GM23338 (cell line): ENCODE measurements around the gene THSD4. TPM values are rescaled to one million over a fixed set of nuclear protein-coding genes. Genes with fewer than 3 reads are reported as not detected.

Experiments
- ATAC-seq: fragments of 200-7000 bp; cut with Tn5 transposase; 3 replicates; pipeline ENCODE4 v1.9.1; 2020
- DNase-seq: peaks from one replicate; pipeline ENCODE4 v3.0.0-alpha.2; 2015; ENCODE audit warnings: low spot score
- H2AFZ ChIP-seq: fragments of 200-600 bp; sonication (generic); 2 replicates; pipeline ENCODE4 v1.8.0; 2016; ENCODE audit warnings: antibody characterized with exemption, mild to moderate bottlenecking, moderate library complexity
- H3F3A ChIP-seq: fragments of 200-600 bp; sonication (generic); replicated peaks from 2 replicates; pipeline ENCODE4 v1.8.0; 2017; ENCODE audit warnings: antibody characterized with exemption, mixed run types, low read depth
- H3K27ac ChIP-seq: fragments of 200-600 bp; sonication (generic); 2 replicates; pipeline ENCODE4 v1.6.1; 2016; ENCODE audit warnings: low read depth
- H3K27me3 ChIP-seq: fragments of 200-600 bp; sonication (generic); 2 replicates; pipeline ENCODE4 v1.8.0; 2016; ENCODE audit warnings: mild to moderate bottlenecking, mixed run types, moderate library complexity; ENCODE audit not compliant: insufficient read depth
- H3K36me3 ChIP-seq: fragments of 200-600 bp; sonication (generic); 2 replicates; pipeline ENCODE4 v1.8.0; 2016; ENCODE audit warnings: mild to moderate bottlenecking; ENCODE audit not compliant: insufficient read depth
- H3K4me1 ChIP-seq: fragments of 200-600 bp; sonication (generic); 2 replicates; pipeline ENCODE4 v1.8.0; 2016; ENCODE audit warnings: mild to moderate bottlenecking, moderate library complexity; ENCODE audit not compliant: insufficient read depth
- H3K4me2 ChIP-seq: fragments of 200-600 bp; sonication (generic); 2 replicates; pipeline ENCODE4 v1.7.1; 2017; ENCODE audit warnings: mixed run types
- H3K4me3 ChIP-seq: fragments of 200-600 bp; sonication (generic); 2 replicates; pipeline ENCODE4 v1.6.1; 2016; ENCODE audit warnings: mixed run types
- H3K79me2 ChIP-seq: fragments of 200-600 bp; sonication (generic); replicated peaks from 2 replicates; pipeline ENCODE4 v1.8.0; 2017; ENCODE audit warnings: mild to moderate bottlenecking; ENCODE audit not compliant: insufficient read depth
- H3K9me2 ChIP-seq: fragments of 200-600 bp; sonication (generic); 2 replicates; pipeline ENCODE4 v1.8.0; 2017; ENCODE audit not compliant: insufficient read depth
- H4K20me1 ChIP-seq: fragments of 200-600 bp; sonication (generic); replicated peaks from 2 replicates; pipeline ENCODE4 v1.8.0; 2017; ENCODE audit warnings: mild to moderate bottlenecking; ENCODE audit not compliant: insufficient read depth
- H3K27ac Mint-ChIP-seq: 2 replicates; pipeline ENCODE4 v1.8.0; 2020; ENCODE audit warnings: inconsistent platforms, mild to moderate bottlenecking, moderate library complexity, mixed read lengths
- H3K27me3 Mint-ChIP-seq: 3 replicates; pipeline ENCODE4 v1.8.0; 2022; ENCODE audit warnings: low read depth, mild to moderate bottlenecking, moderate library complexity, mixed read lengths, inconsistent platforms; ENCODE audit not compliant: insufficient read depth, poor library complexity
- H3K36me3 Mint-ChIP-seq: 3 replicates; pipeline ENCODE4 v1.8.0; 2021; ENCODE audit warnings: low read depth, mild to moderate bottlenecking, inconsistent platforms, moderate library complexity, mixed read lengths
- H3K4me1 Mint-ChIP-seq: 3 replicates; pipeline ENCODE4 v1.8.0; 2020; ENCODE audit warnings: mild to moderate bottlenecking, inconsistent platforms, mixed read lengths
- H3K4me3 Mint-ChIP-seq: 3 replicates; pipeline ENCODE4 v1.8.0; 2021; ENCODE audit warnings: moderate library complexity, mild to moderate bottlenecking, inconsistent platforms, mixed read lengths
- H3K9me3 Mint-ChIP-seq: 3 replicates; pipeline ENCODE4 v1.8.0; 2020; ENCODE audit warnings: moderate library complexity, mild to moderate bottlenecking, inconsistent platforms, mixed read lengths
- CREB1 ChIP-seq: fragments of 250-450 bp; sonication (Bioruptor Pico); IDR thresholded peaks from 2 replicates; pipeline ENCODE4 v1.5.0; 2020; ENCODE audit warnings: low read depth, mild to moderate bottlenecking, moderate library complexity
- EZH2 ChIP-seq: fragments of 200-600 bp; sonication (generic); IDR thresholded peaks from one replicate; pipeline ENCODE4 v1.8.0; 2017; ENCODE audit warnings: antibody characterized with exemption, mild to moderate bottlenecking, low read depth; ENCODE audit not compliant: unreplicated experiment
- EZH2phosphoT487 ChIP-seq: fragments of 200-600 bp; sonication (generic); IDR thresholded peaks from one replicate; pipeline ENCODE4 v1.8.1; 2018; ENCODE audit warnings: antibody characterized with exemption; ENCODE audit not compliant: unreplicated experiment
- JUNB ChIP-seq: IDR thresholded peaks from one replicate; pipeline ENCODE4 v1.6.1; 2016; ENCODE audit warnings: antibody characterized with exemption; ENCODE audit not compliant: unreplicated experiment
- NANOG ChIP-seq: IDR thresholded peaks from 2 replicates; pipeline ENCODE4 v1.6.1; 2016; ENCODE audit warnings: antibody characterized with exemption, borderline replicate concordance
- POLR2AphosphoS5 ChIP-seq: IDR thresholded peaks from 2 replicates; pipeline ENCODE4 v1.6.1; 2016; ENCODE audit warnings: antibody characterized with exemption, low read depth
- STAT1 ChIP-seq: IDR thresholded peaks from one replicate; pipeline ENCODE4 v1.6.1; 2016; ENCODE audit warnings: antibody characterized with exemption; ENCODE audit not compliant: unreplicated experiment
- ZNF114 ChIP-seq: fragments of 250-450 bp; sonication (Bioruptor Pico); IDR thresholded peaks from 2 replicates; pipeline ENCODE4 v1.5.0; 2020; ENCODE audit warnings: mild to moderate bottlenecking, moderate library complexity
- ZNF331 ChIP-seq: fragments of 250-450 bp; sonication (Bioruptor Pico); IDR thresholded peaks from 2 replicates; pipeline ENCODE4 v1.5.0; 2020; ENCODE audit warnings: low read depth, mild to moderate bottlenecking, moderate library complexity
- polyA plus RNA-seq: library from polyadenylated mRNA; unstranded; fragments of >200 nt; fragmentation: Nextera tagmentation; extraction: Ambion mirVana; gene quantifications from 2 replicates; pipeline ENCODE4 v1.2.1, GENCODE V29; 2016
- total RNA-seq: library from RNA; depleted of rRNA; stranded (reverse); fragments of >200 nt; shearing (Covaris generic); gene quantifications from 2 replicates; pipeline ENCODE4 v1.2.3, GENCODE V29; 2014
- TF ChIP-seq, protein P1 (sequence below): fragments of 250-450 bp; sonication (Bioruptor Pico); IDR thresholded peaks from 2 replicates; pipeline ENCODE4 v1.5.0; 2020; ENCODE audit warnings: mild to moderate bottlenecking, moderate library complexity
- TF ChIP-seq, protein P2 (sequence below): IDR thresholded peaks from one replicate; pipeline ENCODE4 v1.6.1; 2018; ENCODE audit warnings: antibody characterized with exemption; ENCODE audit not compliant: unreplicated experiment
- TF ChIP-seq, protein P3 (sequence below): IDR thresholded peaks from 2 replicates; pipeline ENCODE4 v1.6.1; 2016; ENCODE audit warnings: antibody characterized with exemption
- TF ChIP-seq, protein P4 (sequence below), 2 experiments: fragments of 200-600 bp in 1 of 2; sonication (generic) in 1 of 2; conservative IDR thresholded peaks; 2 replicates each; pipeline versions ENCODE4 v1.5.1 to v1.6.1; 2016 to 2017; ENCODE audit warnings: antibody characterized with exemption in 2 of 2, low read depth in 2 of 2, mild to moderate bottlenecking in 2 of 2, moderate library complexity in 1 of 2

THSD4 gene
- total and polyA plus RNA-seq, 2 experiments from 2014 or later = 2.0 to 7.4 TPM

DNA sequence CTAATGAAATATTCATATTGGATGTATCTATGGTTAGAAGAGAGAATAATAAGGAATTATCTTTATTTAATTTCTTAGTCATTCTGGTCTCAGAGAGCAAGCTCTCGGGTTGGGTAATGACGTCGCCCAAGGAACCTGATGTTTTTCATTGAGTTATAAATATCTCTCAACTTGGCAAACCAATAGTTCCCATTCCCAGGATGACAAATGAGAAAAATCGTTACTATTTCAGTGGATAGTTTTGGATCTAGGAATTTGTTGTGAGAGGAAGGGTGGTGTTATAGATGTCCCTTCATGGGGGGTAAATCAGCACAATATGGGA, 532.2 kb downstream of the THSD4 start:
- Mint-ChIP-seq H3K4me1 (peaks cover 28% of the 10 kb centered on the region), H3K9me3 (no peaks in the 10 kb centered on the region), H3K27ac (no peak overlapping the region), H3K36me3 (no peaks in the 10 kb centered on the region), H3K4me3 (no peak overlapping the region), H3K27me3 (no peaks in the 10 kb centered on the region)
- Histone ChIP-seq H3K4me1 (peaks cover 12% of the 10 kb centered on the region), H3K27ac (no peak overlapping the region), H3K9me2 (0 out of 2 replicates have a peak, but pooled peaks cover 4% of the 10 kb centered on the region), H3K4me2 (no peak overlapping the region), H2AFZ (no peak overlapping the region), H3K27me3 (no peaks in the 10 kb centered on the region), H3K4me3 (no peak overlapping the region), H3K36me3 (no peaks in the 10 kb centered on the region), H3F3A (no peaks in the 10 kb centered on the region), H3K79me2 (no peaks in the 10 kb centered on the region), H4K20me1 (no peaks in the 10 kb centered on the region)
- DNase-seq (no peak), ATAC-seq (no peak)
- TF ChIP-seq NANOG (no peak), ZNF114 (CRISPR knock-in tag) (no peak), ZNF331 (no peak), POLR2AphosphoS5 (no peak), EZH2phosphoT487 (no peak), EZH2 (no peak), CREB1 (CRISPR knock-in tag) (no peak), STAT1 (no peak), JUNB (no peak)
- TF ChIP-seq, protein P1, sequence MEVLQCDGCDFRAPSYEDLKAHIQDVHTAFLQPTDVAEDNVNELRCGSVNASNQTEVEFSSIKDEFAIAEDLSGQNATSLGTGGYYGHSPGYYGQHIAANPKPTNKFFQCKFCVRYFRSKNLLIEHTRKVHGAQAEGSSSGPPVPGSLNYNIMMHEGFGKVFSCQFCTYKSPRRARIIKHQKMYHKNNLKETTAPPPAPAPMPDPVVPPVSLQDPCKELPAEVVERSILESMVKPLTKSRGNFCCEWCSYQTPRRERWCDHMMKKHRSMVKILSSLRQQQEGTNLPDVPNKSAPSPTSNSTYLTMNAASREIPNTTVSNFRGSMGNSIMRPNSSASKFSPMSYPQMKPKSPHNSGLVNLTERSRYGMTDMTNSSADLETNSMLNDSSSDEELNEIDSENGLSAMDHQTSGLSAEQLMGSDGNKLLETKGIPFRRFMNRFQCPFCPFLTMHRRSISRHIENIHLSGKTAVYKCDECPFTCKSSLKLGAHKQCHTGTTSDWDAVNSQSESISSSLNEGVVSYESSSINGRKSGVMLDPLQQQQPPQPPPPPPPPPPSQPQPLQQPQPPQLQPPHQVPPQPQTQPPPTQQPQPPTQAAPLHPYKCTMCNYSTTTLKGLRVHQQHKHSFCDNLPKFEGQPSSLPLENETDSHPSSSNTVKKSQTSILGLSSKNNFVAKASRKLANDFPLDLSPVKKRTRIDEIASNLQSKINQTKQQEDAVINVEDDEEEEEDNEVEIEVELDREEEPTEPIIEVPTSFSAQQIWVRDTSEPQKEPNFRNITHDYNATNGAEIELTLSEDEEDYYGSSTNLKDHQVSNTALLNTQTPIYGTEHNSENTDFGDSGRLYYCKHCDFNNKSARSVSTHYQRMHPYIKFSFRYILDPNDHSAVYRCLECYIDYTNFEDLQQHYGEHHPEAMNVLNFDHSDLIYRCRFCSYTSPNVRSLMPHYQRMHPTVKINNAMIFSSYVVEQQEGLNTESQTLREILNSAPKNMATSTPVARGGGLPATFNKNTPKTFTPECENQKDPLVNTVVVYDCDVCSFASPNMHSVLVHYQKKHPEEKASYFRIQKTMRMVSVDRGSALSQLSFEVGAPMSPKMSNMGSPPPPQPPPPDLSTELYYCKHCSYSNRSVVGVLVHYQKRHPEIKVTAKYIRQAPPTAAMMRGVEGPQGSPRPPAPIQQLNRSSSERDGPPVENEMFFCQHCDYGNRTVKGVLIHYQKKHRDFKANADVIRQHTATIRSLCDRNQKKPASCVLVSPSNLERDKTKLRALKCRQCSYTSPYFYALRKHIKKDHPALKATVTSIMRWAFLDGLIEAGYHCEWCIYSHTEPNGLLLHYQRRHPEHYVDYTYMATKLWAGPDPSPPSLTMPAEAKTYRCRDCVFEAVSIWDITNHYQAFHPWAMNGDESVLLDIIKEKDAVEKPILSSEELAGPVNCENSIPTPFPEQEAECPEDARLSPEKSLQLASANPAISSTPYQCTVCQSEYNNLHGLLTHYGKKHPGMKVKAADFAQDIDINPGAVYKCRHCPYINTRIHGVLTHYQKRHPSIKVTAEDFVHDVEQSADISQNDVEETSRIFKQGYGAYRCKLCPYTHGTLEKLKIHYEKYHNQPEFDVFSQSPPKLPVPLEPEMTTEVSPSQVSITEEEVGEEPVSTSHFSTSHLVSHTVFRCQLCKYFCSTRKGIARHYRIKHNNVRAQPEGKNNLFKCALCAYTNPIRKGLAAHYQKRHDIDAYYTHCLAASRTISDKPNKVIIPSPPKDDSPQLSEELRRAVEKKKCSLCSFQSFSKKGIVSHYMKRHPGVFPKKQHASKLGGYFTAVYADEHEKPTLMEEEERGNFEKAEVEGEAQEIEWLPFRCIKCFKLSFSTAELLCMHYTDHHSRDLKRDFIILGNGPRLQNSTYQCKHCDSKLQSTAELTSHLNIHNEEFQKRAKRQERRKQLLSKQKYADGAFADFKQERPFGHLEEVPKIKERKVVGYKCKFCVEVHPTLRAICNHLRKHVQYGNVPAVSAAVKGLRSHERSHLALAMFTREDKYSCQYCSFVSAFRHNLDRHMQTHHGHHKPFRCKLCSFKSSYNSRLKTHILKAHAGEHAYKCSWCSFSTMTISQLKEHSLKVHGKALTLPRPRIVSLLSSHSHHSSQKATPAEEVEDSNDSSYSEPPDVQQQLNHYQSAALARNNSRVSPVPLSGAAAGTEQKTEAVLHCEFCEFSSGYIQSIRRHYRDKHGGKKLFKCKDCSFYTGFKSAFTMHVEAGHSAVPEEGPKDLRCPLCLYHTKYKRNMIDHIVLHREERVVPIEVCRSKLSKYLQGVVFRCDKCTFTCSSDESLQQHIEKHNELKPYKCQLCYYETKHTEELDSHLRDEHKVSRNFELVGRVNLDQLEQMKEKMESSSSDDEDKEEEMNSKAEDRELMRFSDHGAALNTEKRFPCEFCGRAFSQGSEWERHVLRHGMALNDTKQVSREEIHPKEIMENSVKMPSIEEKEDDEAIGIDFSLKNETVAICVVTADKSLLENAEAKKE (CRISPR knock-in tag) = no peak
- TF ChIP-seq, protein P2, sequence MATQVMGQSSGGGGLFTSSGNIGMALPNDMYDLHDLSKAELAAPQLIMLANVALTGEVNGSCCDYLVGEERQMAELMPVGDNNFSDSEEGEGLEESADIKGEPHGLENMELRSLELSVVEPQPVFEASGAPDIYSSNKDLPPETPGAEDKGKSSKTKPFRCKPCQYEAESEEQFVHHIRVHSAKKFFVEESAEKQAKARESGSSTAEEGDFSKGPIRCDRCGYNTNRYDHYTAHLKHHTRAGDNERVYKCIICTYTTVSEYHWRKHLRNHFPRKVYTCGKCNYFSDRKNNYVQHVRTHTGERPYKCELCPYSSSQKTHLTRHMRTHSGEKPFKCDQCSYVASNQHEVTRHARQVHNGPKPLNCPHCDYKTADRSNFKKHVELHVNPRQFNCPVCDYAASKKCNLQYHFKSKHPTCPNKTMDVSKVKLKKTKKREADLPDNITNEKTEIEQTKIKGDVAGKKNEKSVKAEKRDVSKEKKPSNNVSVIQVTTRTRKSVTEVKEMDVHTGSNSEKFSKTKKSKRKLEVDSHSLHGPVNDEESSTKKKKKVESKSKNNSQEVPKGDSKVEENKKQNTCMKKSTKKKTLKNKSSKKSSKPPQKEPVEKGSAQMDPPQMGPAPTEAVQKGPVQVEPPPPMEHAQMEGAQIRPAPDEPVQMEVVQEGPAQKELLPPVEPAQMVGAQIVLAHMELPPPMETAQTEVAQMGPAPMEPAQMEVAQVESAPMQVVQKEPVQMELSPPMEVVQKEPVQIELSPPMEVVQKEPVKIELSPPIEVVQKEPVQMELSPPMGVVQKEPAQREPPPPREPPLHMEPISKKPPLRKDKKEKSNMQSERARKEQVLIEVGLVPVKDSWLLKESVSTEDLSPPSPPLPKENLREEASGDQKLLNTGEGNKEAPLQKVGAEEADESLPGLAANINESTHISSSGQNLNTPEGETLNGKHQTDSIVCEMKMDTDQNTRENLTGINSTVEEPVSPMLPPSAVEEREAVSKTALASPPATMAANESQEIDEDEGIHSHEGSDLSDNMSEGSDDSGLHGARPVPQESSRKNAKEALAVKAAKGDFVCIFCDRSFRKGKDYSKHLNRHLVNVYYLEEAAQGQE = no peak
- TF ChIP-seq, protein P3, sequence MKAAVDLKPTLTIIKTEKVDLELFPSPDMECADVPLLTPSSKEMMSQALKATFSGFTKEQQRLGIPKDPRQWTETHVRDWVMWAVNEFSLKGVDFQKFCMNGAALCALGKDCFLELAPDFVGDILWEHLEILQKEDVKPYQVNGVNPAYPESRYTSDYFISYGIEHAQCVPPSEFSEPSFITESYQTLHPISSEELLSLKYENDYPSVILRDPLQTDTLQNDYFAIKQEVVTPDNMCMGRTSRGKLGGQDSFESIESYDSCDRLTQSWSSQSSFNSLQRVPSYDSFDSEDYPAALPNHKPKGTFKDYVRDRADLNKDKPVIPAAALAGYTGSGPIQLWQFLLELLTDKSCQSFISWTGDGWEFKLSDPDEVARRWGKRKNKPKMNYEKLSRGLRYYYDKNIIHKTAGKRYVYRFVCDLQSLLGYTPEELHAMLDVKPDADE = no peak
- TF ChIP-seq, protein P4, sequence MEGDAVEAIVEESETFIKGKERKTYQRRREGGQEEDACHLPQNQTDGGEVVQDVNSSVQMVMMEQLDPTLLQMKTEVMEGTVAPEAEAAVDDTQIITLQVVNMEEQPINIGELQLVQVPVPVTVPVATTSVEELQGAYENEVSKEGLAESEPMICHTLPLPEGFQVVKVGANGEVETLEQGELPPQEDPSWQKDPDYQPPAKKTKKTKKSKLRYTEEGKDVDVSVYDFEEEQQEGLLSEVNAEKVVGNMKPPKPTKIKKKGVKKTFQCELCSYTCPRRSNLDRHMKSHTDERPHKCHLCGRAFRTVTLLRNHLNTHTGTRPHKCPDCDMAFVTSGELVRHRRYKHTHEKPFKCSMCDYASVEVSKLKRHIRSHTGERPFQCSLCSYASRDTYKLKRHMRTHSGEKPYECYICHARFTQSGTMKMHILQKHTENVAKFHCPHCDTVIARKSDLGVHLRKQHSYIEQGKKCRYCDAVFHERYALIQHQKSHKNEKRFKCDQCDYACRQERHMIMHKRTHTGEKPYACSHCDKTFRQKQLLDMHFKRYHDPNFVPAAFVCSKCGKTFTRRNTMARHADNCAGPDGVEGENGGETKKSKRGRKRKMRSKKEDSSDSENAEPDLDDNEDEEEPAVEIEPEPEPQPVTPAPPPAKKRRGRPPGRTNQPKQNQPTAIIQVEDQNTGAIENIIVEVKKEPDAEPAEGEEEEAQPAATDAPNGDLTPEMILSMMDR (conservative IDR thresholded peaks at IDR 0.05; ENCODE audit: low read depth in 2 of 2) = no peak
